CD4-positive, CD25-positive, alpha-beta regulatory T cell (primary cell): Measurements from ENCODE around the gene RPS25. TPM values are rescaled to one million over a fixed set of nuclear protein-coding genes. Genes with fewer than 3 reads are reported as not detected.
"Not testable (repeated sequence)": the region's sequence is repeated elsewhere in the genome, so short reads cannot be mapped to it uniquely, and the experiment has no call there.

Source experiments
- ATAC-seq, 2 donors: fragments of 150-1000 bp; cut with Tn5 transposase; one replicate each; pipeline ENCODE4 v1.10.0; 2021; ENCODE audit warnings: low read depth in 2 of 2, moderate number of reproducible peaks in 2 of 2, moderate library complexity in 1 of 2
- DNase-seq, 3 donors: peaks; one replicate each; pipeline versions ENCODE4 v3.0.0 to v3.0.0-alpha.2; 2012 to 2022; ENCODE audit warnings: mixed read lengths in 1 of 3
- H3K27ac ChIP-seq: one replicate; pipeline ENCODE4 v1.7.0; 2013; ENCODE audit warnings: mild to moderate bottlenecking, low read length; ENCODE audit not compliant: insufficient read depth, poor library complexity, severe bottlenecking
- H3K27me3 ChIP-seq: one replicate; pipeline ENCODE4 v1.7.0; 2013; ENCODE audit warnings: low read length; ENCODE audit not compliant: control insufficient read depth, insufficient read depth
- H3K36me3 ChIP-seq: one replicate; pipeline ENCODE4 v1.7.0; 2013; ENCODE audit warnings: mild to moderate bottlenecking, low read length, moderate library complexity; ENCODE audit not compliant: control insufficient read depth, insufficient read depth
- H3K4me1 ChIP-seq: 2 replicates; pipeline ENCODE4 v1.7.0; 2013; ENCODE audit warnings: mild to moderate bottlenecking, low read length; ENCODE audit not compliant: insufficient read depth, control insufficient read depth, poor library complexity, severe bottlenecking
- H3K4me3 ChIP-seq: one replicate; pipeline ENCODE4 v1.7.0; 2013; ENCODE audit warnings: low read depth, mild to moderate bottlenecking, low read length, moderate library complexity
- H3K9me3 ChIP-seq, 2 experiments: 1 replicate in 1 of 2; 2 replicates in 1 of 2; pipeline ENCODE4 v1.7.0; 2013; ENCODE audit warnings: low read length in 2 of 2, mild to moderate bottlenecking in 1 of 2, moderate library complexity in 1 of 2; ENCODE audit not compliant: control insufficient read depth in 2 of 2
- H3K27ac Mint-ChIP-seq, 3 donors: one replicate each; pipeline ENCODE4 v1.8.0; 2020 to 2022; ENCODE audit warnings: mild to moderate bottlenecking in 3 of 3, mixed read lengths in 3 of 3, moderate library complexity in 2 of 3
- H3K27me3 Mint-ChIP-seq: one replicate; pipeline ENCODE4 v1.8.0; 2022; ENCODE audit warnings: mild to moderate bottlenecking, mixed read lengths
- H3K36me3 Mint-ChIP-seq: one replicate; pipeline ENCODE4 v1.8.0; 2020; ENCODE audit warnings: mixed read lengths
- H3K4me1 Mint-ChIP-seq, 4 donors: one replicate each; pipeline ENCODE4 v1.8.0; 2020 to 2022; ENCODE audit warnings: mixed read lengths in 4 of 4, mild to moderate bottlenecking in 1 of 4
- H3K4me3 Mint-ChIP-seq, 4 donors: one replicate each; pipeline ENCODE4 v1.8.0; 2020 to 2022; ENCODE audit warnings: mild to moderate bottlenecking in 4 of 4, mixed read lengths in 4 of 4, moderate library complexity in 3 of 4
- H3K9me3 Mint-ChIP-seq, 7 donors: one replicate each; pipeline ENCODE4 v1.8.0; 2020 to 2022; ENCODE audit warnings: mixed read lengths in 7 of 7, mild to moderate bottlenecking in 3 of 7, moderate library complexity in 2 of 7
- polyA plus RNA-seq, 4 donors: library from polyadenylated mRNA; unstranded; fragments of 300-500 nt; fragmentation: Illumina TruSeq; gene quantifications; one replicate each; pipeline ENCODE4 v1.2.3, GENCODE V29; 2021
- total RNA-seq: library from RNA; stranded (reverse); gene quantifications from one replicate; pipeline ENCODE4 v1.2.3, GENCODE V29; 2022

Gene RPS25
- total and polyA plus RNA-seq, 5 donors from 2014 or later, result 1,801 to 5,953 (median 4,978) TPM

DNA sequence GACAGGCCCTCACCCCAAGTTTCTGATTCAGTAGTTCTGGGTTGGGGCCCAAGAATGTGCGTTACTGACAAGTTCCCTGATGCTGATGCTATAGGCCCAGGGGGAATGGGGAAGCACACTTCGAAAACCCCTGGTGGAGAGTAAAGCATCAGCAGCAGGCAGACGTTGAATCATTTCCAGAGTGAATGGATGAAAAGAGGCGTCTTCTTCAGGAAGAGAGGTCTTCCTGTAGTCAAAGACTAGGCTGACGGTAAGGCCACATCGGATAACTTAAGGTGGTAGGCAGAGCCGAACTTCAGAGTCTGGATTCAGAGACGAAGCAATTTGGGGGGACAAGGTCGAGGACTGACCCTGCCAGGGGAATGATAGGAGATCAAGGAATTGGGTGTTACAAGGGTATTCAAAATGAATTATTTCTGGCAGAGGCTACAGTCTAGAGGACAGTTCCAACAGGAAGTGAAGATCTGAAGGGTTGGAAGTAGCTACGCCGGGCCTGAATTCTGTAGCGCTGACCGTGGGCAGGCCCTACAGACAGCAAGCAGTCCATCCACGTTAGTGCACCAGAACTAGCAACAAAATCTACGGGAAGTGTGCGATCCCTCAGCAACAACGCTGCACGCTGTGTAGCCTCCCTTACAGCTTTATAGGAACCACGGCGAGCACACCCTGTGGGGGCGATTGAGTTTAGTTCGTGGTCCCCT lies 21.1 kb downstream of the RPS25 start:
- Mint-ChIP-seq H3K4me3 (peak overlapping the region; percentile 91 to 100 (median 97)), H3K4me1 (peaks cover 17 to 44% (median 25%) of the 10 kb centered on the region in 4 donors), H3K27me3 (peaks cover 5% of the 10 kb centered on the region), H3K36me3 (peaks cover 11% of the 10 kb centered on the region), H3K27ac (peak overlapping the region; percentile 96 to 99 (median 96)), H3K9me3 (no peaks in the 10 kb centered on the region)
- peak overlapping the region; percentile 94 for H3K4me3 ChIP-seq
- DNase-seq (peak in 2 of 3 donors; percentile 31 to 61), ATAC-seq (peak; percentile 11 to 12)
- H3K27me3 ChIP-seq, result no peaks in the 10 kb centered on the region
- peak overlapping the region; percentile 86 for H3K27ac ChIP-seq
- peaks cover 22% of the 10 kb centered on the region for H3K36me3 ChIP-seq
- H3K9me3 ChIP-seq, result no peaks in the 10 kb centered on the region
- peaks cover 27% of the 10 kb centered on the region for H3K4me1 ChIP-seq

- H3K4me3 ChIP-seq, H3K4me3 Mint-ChIP-seq, H3K27me3 ChIP-seq, H3K27me3 Mint-ChIP-seq, H3K36me3 Mint-ChIP-seq, H3K9me3 ChIP-seq, H3K4me1 Mint-ChIP-seq, H3K9me3 Mint-ChIP-seq, H3K27ac ChIP-seq, ATAC-seq, H3K36me3 ChIP-seq, H3K4me1 ChIP-seq, H3K27ac Mint-ChIP-seq, DNase-seq: not testable (repeated sequence)
Measured at GRCh38 chr11:118991486-118992038, 26.6 kb downstream of the RPS25 start.

- ATAC-seq, result no peak
- H3K4me3 Mint-ChIP-seq, result no peak overlapping the region
Measured at GRCh38 chr11:118988280-118988679, 29.9 kb downstream of the RPS25 start.

GRCh38 chr11:118984825-118985224 lies 33.3 kb downstream of the RPS25 start:
- Mint-ChIP-seq H3K9me3 (peaks cover 0 to 3% (median 0%) of the 10 kb centered on the region in 7 donors), H3K36me3 (no peaks in the 10 kb centered on the region), H3K27ac (no peak overlapping the region), H3K27me3 (no peaks in the 10 kb centered on the region), H3K4me3 (no peak overlapping the region), H3K4me1 (peaks cover 0 to 3% (median 0%) of the 10 kb centered on the region in 4 donors)
- Histone ChIP-seq H3K9me3 (no peaks in the 10 kb centered on the region), H3K27me3 (no peaks in the 10 kb centered on the region), H3K36me3 (no peaks in the 10 kb centered on the region), H3K27ac (no peak overlapping the region), H3K4me3 (no peak overlapping the region), H3K4me1 (no peaks in the 10 kb centered on the region)
- no peak for DNase-seq
- no peak for ATAC-seq

More at GRCh38 chr11:118988280-118988679, 29.9 kb downstream of the RPS25 start:
- H3K9me3 ChIP-seq, result no peaks in the 10 kb centered on the region
- DNase-seq, result no peak
- no peaks in the 10 kb centered on the region for H3K36me3 Mint-ChIP-seq
- no peak overlapping the region for H3K27ac ChIP-seq
- peak overlapping the region in 1 of 3 donors; percentile 31 for H3K27ac Mint-ChIP-seq
- peaks cover 0 to 3% (median 0%) of the 10 kb centered on the region in 7 donors for H3K9me3 Mint-ChIP-seq
- no peak overlapping the region for H3K4me3 ChIP-seq
- H3K36me3 ChIP-seq, result no peaks in the 10 kb centered on the region
- H3K27me3 ChIP-seq, result no peaks in the 10 kb centered on the region
- H3K4me1 Mint-ChIP-seq, result peaks cover 0 to 3% (median 1%) of the 10 kb centered on the region in 4 donors
- H3K4me1 ChIP-seq, result no peaks in the 10 kb centered on the region
- H3K27me3 Mint-ChIP-seq, result no peaks in the 10 kb centered on the region

- H3K27ac Mint-ChIP-seq, H3K4me3 ChIP-seq, H3K27ac ChIP-seq, H3K9me3 ChIP-seq, H3K36me3 ChIP-seq, H3K27me3 ChIP-seq, H3K9me3 Mint-ChIP-seq, H3K4me3 Mint-ChIP-seq, DNase-seq, H3K4me1 Mint-ChIP-seq, H3K36me3 Mint-ChIP-seq, H3K27me3 Mint-ChIP-seq, H3K4me1 ChIP-seq, ATAC-seq: not testable (repeated sequence)
Measured at GRCh38 chr11:118984337-118984736, 33.8 kb downstream of the RPS25 start.

DNA sequence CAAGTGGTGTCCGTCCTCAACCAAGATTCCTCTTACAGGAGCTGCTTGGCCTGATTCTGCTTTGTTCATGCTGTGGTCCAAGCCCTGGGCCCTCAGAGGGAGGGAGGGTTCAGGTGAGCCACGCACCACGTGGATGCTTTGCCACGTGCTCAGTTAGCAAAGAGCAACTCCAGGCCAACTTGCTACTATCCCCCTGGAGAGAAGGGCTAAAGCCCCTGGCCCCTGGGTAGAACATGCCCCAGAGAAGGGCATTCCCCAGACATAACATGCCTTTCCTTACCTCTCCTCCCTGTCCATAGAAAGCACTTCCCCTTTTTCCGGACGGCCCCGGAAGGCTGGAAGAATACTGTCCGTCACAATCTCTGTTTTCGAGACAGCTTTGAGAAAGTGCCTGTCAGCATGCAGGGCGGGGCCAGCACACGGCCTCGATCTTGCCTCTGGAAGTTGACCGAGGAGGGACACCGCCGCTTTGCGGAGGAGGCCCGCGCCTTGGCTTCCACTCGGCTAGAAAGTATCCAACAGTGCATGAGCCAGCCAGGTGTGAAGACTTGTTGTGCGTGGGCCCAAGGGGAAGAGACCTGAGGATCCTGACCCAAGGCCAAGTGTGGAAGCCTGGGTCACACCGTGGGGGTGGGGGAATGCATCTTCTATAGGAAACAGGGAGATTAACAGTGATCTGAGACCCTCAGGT lies 37.8 kb downstream of the RPS25 start:
- H3K4me3 ChIP-seq, result no peak overlapping the region
- DNase-seq (no peak), ATAC-seq (no peak)
- no peaks in the 10 kb centered on the region for H3K4me1 ChIP-seq
- no peak overlapping the region for H3K4me3 Mint-ChIP-seq
- H3K27me3 Mint-ChIP-seq, result peaks cover 10% of the 10 kb centered on the region
- no peaks in the 10 kb centered on the region for H3K36me3 ChIP-seq
- no peaks in the 10 kb centered on the region for H3K36me3 Mint-ChIP-seq
- H3K27ac ChIP-seq, result no peak overlapping the region
- peaks cover 2% of the 10 kb centered on the region for H3K27me3 ChIP-seq
- no peaks in the 10 kb centered on the region for H3K9me3 ChIP-seq
- H3K9me3 Mint-ChIP-seq, result no peaks in the 10 kb centered on the region
- H3K27ac Mint-ChIP-seq, result no peak overlapping the region
- peaks cover 0 to 2% (median 0%) of the 10 kb centered on the region in 4 donors for H3K4me1 Mint-ChIP-seq

- H3K27me3 ChIP-seq, result peaks cover 5% of the 10 kb centered on the region
- H3K36me3 ChIP-seq, result no peaks in the 10 kb centered on the region
- H3K27ac ChIP-seq, result no peak overlapping the region
- H3K9me3 Mint-ChIP-seq, result no peaks in the 10 kb centered on the region
- H3K4me3 Mint-ChIP-seq, result no peak overlapping the region
- H3K36me3 Mint-ChIP-seq, result no peaks in the 10 kb centered on the region
- peaks cover 10% of the 10 kb centered on the region for H3K27me3 Mint-ChIP-seq
- no peaks in the 10 kb centered on the region for H3K4me1 ChIP-seq
- no peak overlapping the region for H3K27ac Mint-ChIP-seq
- no peak overlapping the region for H3K4me3 ChIP-seq
- H3K9me3 ChIP-seq, result no peaks in the 10 kb centered on the region
- no peak for DNase-seq
- peaks cover 0 to 2% (median 0%) of the 10 kb centered on the region in 4 donors for H3K4me1 Mint-ChIP-seq
- ATAC-seq, result no peak
Measured at GRCh38 chr11:118979434-118979833, 38.7 kb downstream of the RPS25 start.
